Neural cell (in vitro differentiated cells): ENCODE data around the gene MT4. TPM values are rescaled to one million over a fixed set of nuclear protein-coding genes. Genes with fewer than 3 reads are reported as not detected.

Source experiments
- H2AFZ ChIP-seq: fragments of 200-600, 300-800 bp; sonication (generic), shearing (Covaris generic); 2 replicates; pipeline ENCODE4 v1.6.0; 2014; ENCODE audit warnings: low read depth, mild to moderate bottlenecking, antibody characterized with exemption, low read length, moderate library complexity
- H3F3A ChIP-seq: fragments of 200-600 bp; shearing (Covaris generic); 2 replicates; pipeline ENCODE4 v1.6.1; 2016; ENCODE audit warnings: mild to moderate bottlenecking, moderate library complexity, mixed read lengths, antibody characterized with exemption, low read length; ENCODE audit not compliant: insufficient read depth, poor library complexity, severe bottlenecking
- H3K27ac ChIP-seq: fragments of 200-600, 300-800 bp; sonication (generic), shearing (Covaris generic); 2 replicates; pipeline ENCODE4 v1.5.1; 2014; ENCODE audit warnings: mild to moderate bottlenecking, low read length, moderate library complexity
- H3K27me3 ChIP-seq: fragments of 300-800, 200-600 bp; sonication (generic), shearing (Covaris generic); 2 replicates; pipeline ENCODE4 v1.6.0; 2014; ENCODE audit warnings: mild to moderate bottlenecking, low read depth, low read length, moderate library complexity; ENCODE audit not compliant: insufficient read depth
- H3K36me3 ChIP-seq: fragments of 300-800, 200-600 bp; sonication (generic), shearing (Covaris generic); 2 replicates; pipeline ENCODE4 v1.5.1; 2014; ENCODE audit warnings: mild to moderate bottlenecking, antibody characterized with exemption, low read length, moderate library complexity; ENCODE audit not compliant: insufficient read depth
- H3K4me2 ChIP-seq: fragments of 300-800, 200-600 bp; sonication (generic), shearing (Covaris generic); 2 replicates; pipeline ENCODE4 v1.6.0; 2014; ENCODE audit warnings: mild to moderate bottlenecking, low read length
- H3K4me3 ChIP-seq: fragments of 300-800, 200-600 bp; sonication (generic), shearing (Covaris generic); 2 replicates; pipeline ENCODE4 v1.5.1; 2014; ENCODE audit warnings: mild to moderate bottlenecking, low read length, moderate library complexity
- H3K79me2 ChIP-seq: fragments of 200-600 bp; shearing (Covaris generic); replicated peaks from 2 replicates; pipeline ENCODE4 v1.6.0; 2014; ENCODE audit warnings: mild to moderate bottlenecking, low read length, moderate library complexity; ENCODE audit not compliant: insufficient read depth
- H3K9ac ChIP-seq: fragments of 300-800, 200-600 bp; sonication (generic), shearing (Covaris generic); 2 replicates; pipeline ENCODE4 v1.6.1; 2016; ENCODE audit warnings: mild to moderate bottlenecking, low read length, mixed read lengths
- H3K9me2 ChIP-seq: fragments of 200-600 bp; shearing (Covaris generic); 2 replicates; pipeline ENCODE4 v1.6.1; 2016; ENCODE audit warnings: mild to moderate bottlenecking, low read length, mixed read lengths; ENCODE audit not compliant: insufficient read depth
- H3K9me3 ChIP-seq: fragments of 200-600, 300-800 bp; sonication (generic), shearing (Covaris generic); 2 replicates; pipeline ENCODE4 v1.6.1; 2016; ENCODE audit warnings: mild to moderate bottlenecking, mixed run types, low read length, moderate library complexity, mixed read lengths
- H4K20me1 ChIP-seq: fragments of 200-600 bp; shearing (Covaris generic); 2 replicates; pipeline ENCODE4 v1.6.1; 2016; ENCODE audit warnings: mild to moderate bottlenecking, mixed run types; ENCODE audit not compliant: insufficient read depth
- EP300 ChIP-seq: fragments of 450-650 bp; conservative IDR thresholded peaks from 2 replicates; pipeline ENCODE4 v1.6.1; 2014; ENCODE audit warnings: antibody characterized with exemption, mild to moderate bottlenecking, moderate library complexity; ENCODE audit not compliant: poor library complexity, severe bottlenecking
- EZH2 ChIP-seq: fragments of 200-600, 300-800 bp; shearing (Covaris generic), sonication (generic); IDR thresholded peaks from 2 replicates; pipeline ENCODE4 v1.6.1; 2014; ENCODE audit warnings: antibody characterized with exemption, low read length, borderline replicate concordance, mild to moderate bottlenecking; ENCODE audit not compliant: insufficient read depth, poor library complexity, severe bottlenecking
- MXI1 ChIP-seq: fragments of 450-650 bp; conservative IDR thresholded peaks from 2 replicates; pipeline ENCODE4 v1.6.1; 2014; ENCODE audit warnings: antibody characterized with exemption, mild to moderate bottlenecking; ENCODE audit not compliant: poor library complexity, severe bottlenecking
- POLR2AphosphoS5 ChIP-seq: IDR thresholded peaks from 2 replicates; pipeline ENCODE4 v1.6.1; 2012
- RAD21 ChIP-seq: fragments of 450-650 bp; conservative IDR thresholded peaks from 2 replicates; pipeline ENCODE4 v1.6.1; 2014; ENCODE audit warnings: antibody characterized with exemption, mild to moderate bottlenecking, moderate library complexity
- SMC3 ChIP-seq: fragments of 450-650 bp; conservative IDR thresholded peaks from 2 replicates; pipeline ENCODE4 v1.6.1; 2014; ENCODE audit warnings: antibody characterized with exemption, mild to moderate bottlenecking, moderate library complexity; ENCODE audit not compliant: poor library complexity
- TAF1 ChIP-seq: IDR thresholded peaks from 2 replicates; pipeline ENCODE4 v1.6.1; 2012; ENCODE audit warnings: low read depth
- polyA plus RNA-seq: library from polyadenylated mRNA; depleted of rRNA; stranded (reverse); fragments of >200 nt; gene quantifications from 2 replicates; pipeline ENCODE4 v1.2.3, GENCODE V29; 2014
- TF ChIP-seq, protein P1 (sequence below): IDR thresholded peaks from 2 replicates; pipeline ENCODE4 v1.6.1; 2012; ENCODE audit warnings: borderline replicate concordance
- TF ChIP-seq, protein P2 (sequence below): fragments of 450-650 bp; IDR thresholded peaks from 2 replicates; pipeline ENCODE4 v1.5.1; 2014; ENCODE audit warnings: antibody characterized with exemption, mild to moderate bottlenecking, moderate library complexity; ENCODE audit not compliant: poor library complexity, severe bottlenecking

The MT4 gene
- polyA plus RNA-seq, 1 donor from 2014 or later = not detected

DNA sequence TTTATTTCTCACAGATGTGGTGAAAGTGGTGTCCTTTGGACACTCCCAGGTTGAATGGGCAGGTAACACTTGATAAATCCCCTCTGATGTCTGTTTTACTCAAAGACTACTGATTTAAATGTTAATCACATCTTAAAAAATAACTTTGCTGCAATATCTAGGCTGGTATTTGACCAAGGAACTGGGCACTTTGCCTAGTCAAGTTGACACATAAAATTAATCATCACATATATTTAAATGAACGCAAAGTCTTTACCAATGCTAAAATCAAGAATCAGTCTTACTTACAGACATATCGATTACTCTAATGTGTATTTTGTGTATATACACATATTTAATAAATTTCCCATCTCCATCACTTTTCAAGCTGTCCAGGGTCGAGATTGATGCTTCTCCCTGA, 50.5 kb downstream of the MT4 start:
- no peaks in the 10 kb centered on the region for H3K9me2 ChIP-seq
- H3K79me2 ChIP-seq = no peaks in the 10 kb centered on the region
- no peak overlapping the region for H2AFZ ChIP-seq
- no peak overlapping the region for H3K27ac ChIP-seq
- no peaks in the 10 kb centered on the region for H4K20me1 ChIP-seq
- H3K36me3 ChIP-seq = no peaks in the 10 kb centered on the region
- H3K4me3 ChIP-seq = no peak overlapping the region
- no peaks in the 10 kb centered on the region for H3K9me3 ChIP-seq
- no peak overlapping the region for H3K9ac ChIP-seq
- H3K27me3 ChIP-seq = peaks cover 77% of the 10 kb centered on the region
- H3K4me2 ChIP-seq = no peak overlapping the region
- TF ChIP-seq EZH2 = no peak
- no peak for TF ChIP-seq POLR2AphosphoS5
- TF ChIP-seq, protein P1, sequence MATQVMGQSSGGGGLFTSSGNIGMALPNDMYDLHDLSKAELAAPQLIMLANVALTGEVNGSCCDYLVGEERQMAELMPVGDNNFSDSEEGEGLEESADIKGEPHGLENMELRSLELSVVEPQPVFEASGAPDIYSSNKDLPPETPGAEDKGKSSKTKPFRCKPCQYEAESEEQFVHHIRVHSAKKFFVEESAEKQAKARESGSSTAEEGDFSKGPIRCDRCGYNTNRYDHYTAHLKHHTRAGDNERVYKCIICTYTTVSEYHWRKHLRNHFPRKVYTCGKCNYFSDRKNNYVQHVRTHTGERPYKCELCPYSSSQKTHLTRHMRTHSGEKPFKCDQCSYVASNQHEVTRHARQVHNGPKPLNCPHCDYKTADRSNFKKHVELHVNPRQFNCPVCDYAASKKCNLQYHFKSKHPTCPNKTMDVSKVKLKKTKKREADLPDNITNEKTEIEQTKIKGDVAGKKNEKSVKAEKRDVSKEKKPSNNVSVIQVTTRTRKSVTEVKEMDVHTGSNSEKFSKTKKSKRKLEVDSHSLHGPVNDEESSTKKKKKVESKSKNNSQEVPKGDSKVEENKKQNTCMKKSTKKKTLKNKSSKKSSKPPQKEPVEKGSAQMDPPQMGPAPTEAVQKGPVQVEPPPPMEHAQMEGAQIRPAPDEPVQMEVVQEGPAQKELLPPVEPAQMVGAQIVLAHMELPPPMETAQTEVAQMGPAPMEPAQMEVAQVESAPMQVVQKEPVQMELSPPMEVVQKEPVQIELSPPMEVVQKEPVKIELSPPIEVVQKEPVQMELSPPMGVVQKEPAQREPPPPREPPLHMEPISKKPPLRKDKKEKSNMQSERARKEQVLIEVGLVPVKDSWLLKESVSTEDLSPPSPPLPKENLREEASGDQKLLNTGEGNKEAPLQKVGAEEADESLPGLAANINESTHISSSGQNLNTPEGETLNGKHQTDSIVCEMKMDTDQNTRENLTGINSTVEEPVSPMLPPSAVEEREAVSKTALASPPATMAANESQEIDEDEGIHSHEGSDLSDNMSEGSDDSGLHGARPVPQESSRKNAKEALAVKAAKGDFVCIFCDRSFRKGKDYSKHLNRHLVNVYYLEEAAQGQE = no peak
- TF ChIP-seq EP300 = no peak
- H3F3A ChIP-seq = no peaks in the 10 kb centered on the region

DNA sequence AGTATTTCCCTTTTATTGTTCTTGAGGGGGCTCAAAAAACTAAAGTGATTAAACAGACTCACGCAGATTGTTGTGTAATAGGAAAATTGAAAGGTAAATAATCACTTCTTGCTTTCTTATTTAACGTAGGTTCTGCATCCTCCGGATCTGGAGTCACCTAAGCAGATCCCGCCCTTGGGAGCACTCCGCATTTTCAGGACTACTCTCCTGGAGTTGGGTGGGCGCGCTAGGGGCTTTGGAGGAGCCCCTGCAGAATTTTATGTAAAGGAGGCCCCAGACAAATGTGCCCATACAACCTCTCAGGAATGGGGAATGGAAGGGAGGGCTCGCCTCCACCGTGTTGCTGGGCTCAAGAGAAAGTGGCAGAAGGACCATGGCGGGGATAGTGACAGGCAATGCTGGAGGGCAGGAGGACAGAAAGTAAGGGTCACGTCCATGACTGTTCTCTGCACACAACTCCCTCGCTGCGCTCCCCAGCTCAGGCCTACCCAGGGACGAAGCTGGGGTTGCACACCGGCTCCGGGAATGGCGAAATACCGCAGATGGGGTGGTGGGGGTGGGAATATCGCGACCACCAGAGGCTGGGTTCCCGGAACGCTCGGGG, 51.8 kb downstream of the MT4 start:
- no peaks in the 10 kb centered on the region for H3K9me3 ChIP-seq
- H4K20me1 ChIP-seq = no peaks in the 10 kb centered on the region
- H3F3A ChIP-seq = no peaks in the 10 kb centered on the region
- no peaks in the 10 kb centered on the region for H3K79me2 ChIP-seq
- no peaks in the 10 kb centered on the region for H3K9me2 ChIP-seq
- H3K9ac ChIP-seq = no peak overlapping the region
- H3K4me3 ChIP-seq = peak overlapping the region; percentile 57
- no peak overlapping the region for H3K4me2 ChIP-seq
- H3K36me3 ChIP-seq = no peaks in the 10 kb centered on the region
- TF ChIP-seq, protein P1 = no peak
- TF ChIP-seq EZH2 (no peak), MXI1 (no peak), TAF1 (no peak), EP300 (no peak), RAD21 (no peak), POLR2AphosphoS5 (no peak), SMC3 (no peak)
- TF ChIP-seq, protein P2, sequence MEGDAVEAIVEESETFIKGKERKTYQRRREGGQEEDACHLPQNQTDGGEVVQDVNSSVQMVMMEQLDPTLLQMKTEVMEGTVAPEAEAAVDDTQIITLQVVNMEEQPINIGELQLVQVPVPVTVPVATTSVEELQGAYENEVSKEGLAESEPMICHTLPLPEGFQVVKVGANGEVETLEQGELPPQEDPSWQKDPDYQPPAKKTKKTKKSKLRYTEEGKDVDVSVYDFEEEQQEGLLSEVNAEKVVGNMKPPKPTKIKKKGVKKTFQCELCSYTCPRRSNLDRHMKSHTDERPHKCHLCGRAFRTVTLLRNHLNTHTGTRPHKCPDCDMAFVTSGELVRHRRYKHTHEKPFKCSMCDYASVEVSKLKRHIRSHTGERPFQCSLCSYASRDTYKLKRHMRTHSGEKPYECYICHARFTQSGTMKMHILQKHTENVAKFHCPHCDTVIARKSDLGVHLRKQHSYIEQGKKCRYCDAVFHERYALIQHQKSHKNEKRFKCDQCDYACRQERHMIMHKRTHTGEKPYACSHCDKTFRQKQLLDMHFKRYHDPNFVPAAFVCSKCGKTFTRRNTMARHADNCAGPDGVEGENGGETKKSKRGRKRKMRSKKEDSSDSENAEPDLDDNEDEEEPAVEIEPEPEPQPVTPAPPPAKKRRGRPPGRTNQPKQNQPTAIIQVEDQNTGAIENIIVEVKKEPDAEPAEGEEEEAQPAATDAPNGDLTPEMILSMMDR = no peak
- H2AFZ ChIP-seq = no peak overlapping the region
- H3K27me3 ChIP-seq = peaks cover 65% of the 10 kb centered on the region
- no peak overlapping the region for H3K27ac ChIP-seq
